Measurements from ENCODE around the gene KIF1A. TPM values are rescaled to one million over a fixed set of nuclear protein-coding genes. Genes with fewer than 3 reads are reported as not detected.

The KIF1A gene
- total and polyA plus RNA-seq, 2 of the 13 experiments (the other 11 are each of a cell fraction or from before 2014, with no cell fraction given): 0.01 TPM; not detected in 1

- TF ChIP-seq TRIM22 (IDR thresholded peaks at IDR 0.05) (no peak), ZNF281 (CRISPR knock-in tag; IDR thresholded peaks at IDR 0.05; ENCODE audit: borderline replicate concordance) (peak; percentile 78; the same call in 1 of the 2 replicates), UBTF (CRISPR knock-in tag; IDR thresholded peaks at IDR 0.05) (peak; percentile 26; the same call in 1 of the 2 replicates), ZNF350 (CRISPR knock-in tag; IDR thresholded peaks at IDR 0.05; ENCODE audit: borderline replicate concordance, low read depth) (peak; percentile 59; the same call in 1 of the 2 replicates), FOXP4 (CRISPR knock-in tag; IDR thresholded peaks at IDR 0.05) (peak; percentile 59; the same call in 1 of the 2 replicates), MLXIP (CRISPR knock-in tag; IDR thresholded peaks at IDR 0.05; ENCODE audit: borderline replicate concordance) (peak; percentile 94), ZNF816 (CRISPR knock-in tag; IDR thresholded peaks at IDR 0.05; ENCODE audit: borderline replicate concordance) (no peak), SOX5 (CRISPR knock-in tag; IDR thresholded peaks at IDR 0.05; ENCODE audit: borderline replicate concordance) (peak; percentile 47; the same call in 1 of the 2 replicates), TRIM24 (CRISPR knock-in tag; IDR thresholded peaks at IDR 0.05) (peak; percentile 69; the same call in 1 of the 2 replicates), ATF4 (CRISPR knock-in tag; IDR thresholded peaks at IDR 0.05) (peak in 1 of 2 experiments; percentile 33; a peak in 1 of 4 replicates), FOXP1 (IDR thresholded peaks at IDR 0.05) (no peak), FOXP1 (CRISPR knock-in tag; IDR thresholded peaks at IDR 0.05) (peak; percentile 94), ZMYM3 (CRISPR knock-in tag; IDR thresholded peaks at IDR 0.05) (0 out of 2 replicates have a peak, but pooled peaks have one; percentile 15), ZNF24 (IDR thresholded peaks at IDR 0.05) (no peak)
Observed at GRCh38 chr2:240794178-240794721, 25.8 kb downstream of the KIF1A start (continued).
